CD4-positive, alpha-beta memory T cell (primary cell): ENCODE measurements around the gene THSD1. TPM values are rescaled to one million over a fixed set of nuclear protein-coding genes. Genes with fewer than 3 reads are reported as not detected.

Experiments used
- CTCF ChIA-PET: fragments of 350-600 bp; sonication (Branson Sonifier 250); formaldehyde crosslinking; loops from one replicate; lab custom pipeline; 2021; ENCODE audit warnings: inconsistent platforms; ENCODE audit not compliant: partially characterized antibody; lab: Charles Lee
- POLR2A ChIA-PET: fragments of 350-600 bp; sonication (Branson Sonifier 250); formaldehyde crosslinking; loops from one replicate; lab custom pipeline; 2021; ENCODE audit not compliant: partially characterized antibody; lab: Charles Lee
- DNase-seq, 5 donors: peaks; one replicate each; pipeline versions ENCODE4 v3.0.0 to v3.0.0-alpha.2; 2020 to 2022; ENCODE audit warnings: mixed read lengths in 1 of 5
- H3K27ac ChIP-seq: one replicate; pipeline ENCODE4 v1.7.0; 2013; ENCODE audit warnings: low read depth, low read length
- H3K27me3 ChIP-seq: 2 replicates; pipeline ENCODE4 v1.7.0; 2013; ENCODE audit warnings: mild to moderate bottlenecking, low read length, moderate library complexity; ENCODE audit not compliant: insufficient read depth
- H3K36me3 ChIP-seq: 2 replicates; pipeline ENCODE4 v1.7.0; 2013; ENCODE audit warnings: mild to moderate bottlenecking, low read length, moderate library complexity; ENCODE audit not compliant: insufficient read depth
- H3K4me1 ChIP-seq: 2 replicates; pipeline ENCODE4 v1.7.0; 2013; ENCODE audit warnings: mild to moderate bottlenecking, low read length, moderate library complexity; ENCODE audit not compliant: insufficient read depth
- H3K4me3 ChIP-seq, 2 donors: one replicate each; pipeline ENCODE4 v1.7.0; 2013; ENCODE audit warnings: low read length in 2 of 2, mild to moderate bottlenecking in 1 of 2
- H3K9me3 ChIP-seq, 2 donors: one replicate each; pipeline ENCODE4 v1.7.0; 2013; ENCODE audit warnings: low read length in 2 of 2, control low read depth in 1 of 2; ENCODE audit not compliant: control insufficient read depth in 1 of 2
- H3K27ac Mint-ChIP-seq, 7 donors: one replicate each; pipeline ENCODE4 v1.8.0; 2020 to 2021; ENCODE audit warnings: mixed read lengths in 7 of 7, mild to moderate bottlenecking in 6 of 7, inconsistent platforms in 3 of 7, moderate library complexity in 3 of 7
- H3K27me3 Mint-ChIP-seq, 2 donors: one replicate each; pipeline ENCODE4 v1.8.0; 2020 to 2021; ENCODE audit warnings: mixed read lengths in 2 of 2
- H3K36me3 Mint-ChIP-seq, 2 donors: one replicate each; pipeline ENCODE4 v1.8.0; 2020 to 2021; ENCODE audit warnings: mixed read lengths in 2 of 2, inconsistent platforms in 1 of 2, mild to moderate bottlenecking in 1 of 2
- H3K4me1 Mint-ChIP-seq, 4 donors: one replicate each; pipeline ENCODE4 v1.8.0; 2020 to 2021; ENCODE audit warnings: mixed read lengths in 4 of 4, mild to moderate bottlenecking in 1 of 4
- H3K4me3 Mint-ChIP-seq, 8 donors: one replicate each; pipeline ENCODE4 v1.8.0; 2020 to 2021; ENCODE audit warnings: mixed read lengths in 8 of 8, mild to moderate bottlenecking in 7 of 8, moderate library complexity in 6 of 8, inconsistent platforms in 3 of 8
- H3K9me3 Mint-ChIP-seq, 8 donors: one replicate each; pipeline ENCODE4 v1.8.0; 2020 to 2021; ENCODE audit warnings: mixed read lengths in 8 of 8, mild to moderate bottlenecking in 5 of 8, inconsistent platforms in 3 of 8, moderate library complexity in 1 of 8
- intact Hi-C: fragments of 100-400 bp; cut with micrococcal nuclease; formaldehyde crosslinking; loops from one replicate; pipeline ENCODE4 v1.15.1; 2023
- polyA plus RNA-seq, 2 donors: library from polyadenylated mRNA; unstranded; fragments of 300-500 nt; fragmentation: Illumina TruSeq; gene quantifications; one replicate each; pipeline ENCODE4 v1.2.3, GENCODE V29; 2021
- total RNA-seq, 2 experiments: library from RNA; stranded (reverse); gene quantifications; one replicate each; pipeline ENCODE4 v1.2.3, GENCODE V29; 2021

THSD1 gene
- total RNA-seq (under 1 TPM; 0.50 to 0.87 TPM), polyA plus RNA-seq (not detected)

- peak within 1 kb of the TSS; percentile 64 to 84 (median 76) for H3K4me3 Mint-ChIP-seq
- POLR2A ChIA-PET, result no interaction called here
- H3K9me3 Mint-ChIP-seq, result peaks cover 0 to 3% (median 0%) of the 10 kb centered on the region in 8 donors
- CTCF ChIA-PET, result interaction anchor here (0.9 to 1.2 kb wide), 2 partner anchors 11 to 45 kb away, joined by 3 read pairs; partner anchors contain the start of gene VPS36
- H3K36me3 Mint-ChIP-seq, result peaks cover 6 to 8% of the 10 kb centered on the region in 2 donors
- peak within 1 kb of the TSS in 1 of 2 donors; percentile 26 for H3K4me3 ChIP-seq
- H3K9me3 ChIP-seq, result no peaks in the 10 kb centered on the region
- peaks cover 22% of the 10 kb centered on the region for H3K4me1 ChIP-seq
- peaks cover 12 to 14% of the 10 kb centered on the region in 2 donors for H3K27me3 Mint-ChIP-seq
- H3K27ac ChIP-seq, result no peak within 1 kb of the TSS
- H3K27me3 ChIP-seq, result peaks cover 4% of the 10 kb centered on the region
- intact Hi-C loops, result no loop called here
- peak within 1 kb of the TSS in 2 of 7 donors; percentile 35 to 48 for H3K27ac Mint-ChIP-seq
- H3K36me3 ChIP-seq, result no peaks in the 10 kb centered on the region
- peak in 2 of 5 donors; percentile 6 to 12 for DNase-seq
- H3K4me1 Mint-ChIP-seq, result peaks cover 12 to 21% (median 19%) of the 10 kb centered on the region in 4 donors
Observed at GRCh38 chr13:52405767-52406494, at the start of gene THSD1. Gene THSD1 (minus strand): TSS chr13:52406172. CDS start chr13:52402600, 3,572 bp downstream.

DNA sequence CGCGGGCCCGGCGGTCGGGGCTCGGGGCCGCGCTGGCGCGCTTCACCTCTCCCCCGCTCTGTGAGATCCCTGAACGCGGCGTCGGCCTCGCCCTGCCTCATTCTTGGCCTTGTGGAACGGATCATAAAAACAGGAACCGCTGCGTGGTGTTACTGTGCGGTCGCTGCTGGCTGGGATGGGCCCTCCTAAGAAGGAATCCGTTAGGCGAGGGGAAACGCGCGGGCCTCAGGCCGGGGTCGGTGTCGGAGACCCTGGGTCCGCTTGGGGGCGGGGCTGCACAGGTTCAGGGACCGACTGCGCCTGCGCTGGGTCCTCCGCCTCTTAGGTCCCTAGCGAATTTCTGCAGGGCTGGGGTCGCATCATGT, 49.7 kb upstream of the THSD1 start:
- Mint-ChIP-seq H3K4me1 (peaks cover 20 to 39% (median 30%) of the 10 kb centered on the region in 4 donors), H3K36me3 (peaks cover 5 to 12% of the 10 kb centered on the region in 2 donors), H3K27me3 (no peaks in the 10 kb centered on the region), H3K9me3 (no peaks in the 10 kb centered on the region), H3K27ac (peak overlapping the region; percentile 90 to 100 (median 98)), H3K4me3 (peak overlapping the region; percentile 84 to 100 (median 95))
- Histone ChIP-seq H3K36me3 (no peaks in the 10 kb centered on the region), H3K4me3 (peak overlapping the region; percentile 81 to 82), H3K27ac (peak overlapping the region; percentile 74), H3K27me3 (no peaks in the 10 kb centered on the region), H3K9me3 (no peaks in the 10 kb centered on the region), H3K4me1 (peaks cover 34% of the 10 kb centered on the region)
- POLR2A ChIA-PET, result interaction anchor here (1.5 to 1.9 kb wide), 3 partner anchors 9 to 197 kb away, joined by 4 to 10 read pairs (median 4); partner anchors contain the start of gene SUGT1
- DNase-seq, result peak; percentile 73 to 79 (median 75)
- CTCF ChIA-PET, result no interaction called here
- intact Hi-C loops, result loop anchor here (1.0 to 5.0 kb wide), 8 partner anchors 162 to 1002 kb away; partner anchors contain the start of genes ALG11, INTS6, SUGT1 and WDFY2

DNA sequence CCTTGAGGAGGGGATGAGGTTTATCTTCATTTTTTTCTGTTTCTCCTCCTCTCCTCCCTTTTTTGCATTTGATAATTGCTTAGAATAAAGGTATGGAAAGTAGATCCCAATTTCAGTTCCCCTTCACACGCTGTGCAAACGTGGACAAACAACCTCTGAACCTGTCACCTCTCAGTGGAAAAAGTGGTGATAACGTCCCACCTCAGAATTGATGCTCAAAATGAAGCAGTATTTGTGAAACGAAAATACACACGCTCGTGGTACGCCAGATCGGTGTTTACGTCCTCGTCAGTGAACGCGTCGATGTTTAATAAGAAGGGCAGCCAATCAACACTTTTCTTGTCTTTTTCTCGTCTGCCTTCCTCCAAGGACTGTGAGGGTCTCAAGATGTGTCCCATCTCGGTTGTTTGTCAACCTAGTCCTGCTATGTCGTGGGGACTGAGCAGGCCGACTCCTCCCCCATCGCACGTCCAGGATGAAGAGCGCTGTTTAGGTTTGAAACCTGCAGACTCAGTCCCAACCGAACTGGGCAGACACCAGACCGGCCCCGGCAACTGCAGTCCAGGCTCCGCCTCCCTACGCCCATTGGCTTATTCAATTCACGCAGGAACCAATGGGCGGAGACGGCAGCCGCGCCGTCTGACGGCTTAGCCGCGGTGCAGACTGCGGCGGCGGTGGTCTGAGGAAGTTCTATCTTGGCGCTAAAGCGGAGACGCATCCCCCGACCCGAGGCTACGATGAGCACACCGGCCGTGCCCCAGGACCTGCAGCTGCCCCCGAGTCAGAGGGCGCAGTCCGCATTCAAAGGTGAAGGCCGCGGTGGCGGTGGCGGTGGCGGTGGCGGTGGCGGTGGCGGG, 49.1 kb upstream of the THSD1 start, which contains the start of gene CKAP2:
Gene CKAP2, plus strand, starts transcription at position 659 of the 857 bp plus-strand sequence. Its CDS starts 79 bp downstream, at position 738.
- H3K36me3 Mint-ChIP-seq, result peaks cover 4 to 11% of the 10 kb centered on the region in 2 donors
- H3K9me3 ChIP-seq, result no peaks in the 10 kb centered on the region
- peak within 1 kb of the TSS; percentile 74 for H3K27ac ChIP-seq
- H3K27me3 ChIP-seq, result no peaks in the 10 kb centered on the region
- peak; percentile 94 to 97 (median 95) for DNase-seq
- no peaks in the 10 kb centered on the region for H3K27me3 Mint-ChIP-seq
- intact Hi-C loops, result loop anchor here (1.0 to 5.0 kb wide), 10 partner anchors 162 to 1002 kb away; partner anchors contain the start of genes ALG11, INTS6, NEK5 and SUGT1
- ChIA-PET POLR2A (interaction anchor here (1.5 to 1.9 kb wide), 3 partner anchors 10 to 198 kb away, joined by 4 to 10 read pairs (median 4); partner anchors contain the start of gene SUGT1), CTCF (no interaction called here)
- peaks cover 20 to 38% (median 30%) of the 10 kb centered on the region in 4 donors for H3K4me1 Mint-ChIP-seq
- H3K9me3 Mint-ChIP-seq, result no peaks in the 10 kb centered on the region
- peak within 1 kb of the TSS; percentile 81 to 82 for H3K4me3 ChIP-seq
- H3K27ac Mint-ChIP-seq, result peak within 1 kb of the TSS; percentile 95 to 100 (median 99)
- no peaks in the 10 kb centered on the region for H3K36me3 ChIP-seq
- peaks cover 35% of the 10 kb centered on the region for H3K4me1 ChIP-seq
- peak within 1 kb of the TSS; percentile 93 to 100 (median 97) for H3K4me3 Mint-ChIP-seq

- peak overlapping the region; percentile 74 for H3K27ac ChIP-seq
- peak overlapping the region; percentile 81 to 82 for H3K4me3 ChIP-seq
- ChIA-PET CTCF (no interaction called here), POLR2A (no interaction called here)
- Mint-ChIP-seq H3K36me3 (peaks cover 4 to 15% of the 10 kb centered on the region in 2 donors), H3K4me3 (peak overlapping the region; percentile 93 to 100 (median 97)), H3K4me1 (peaks cover 22 to 42% (median 33%) of the 10 kb centered on the region in 4 donors), H3K27me3 (no peaks in the 10 kb centered on the region), H3K27ac (peak overlapping the region; percentile 95 to 100 (median 99)), H3K9me3 (no peaks in the 10 kb centered on the region)
- no peaks in the 10 kb centered on the region for H3K27me3 ChIP-seq
- DNase-seq, result peak in 2 of 5 donors; percentile 23 to 58
- peaks cover 35% of the 10 kb centered on the region for H3K4me1 ChIP-seq
- H3K36me3 ChIP-seq, result no peaks in the 10 kb centered on the region
- intact Hi-C loops, result loop anchor here (2.0 to 5.0 kb wide), 3 partner anchors 327 to 870 kb away; partner anchors contain the start of genes NEK5 and WDFY2
- no peaks in the 10 kb centered on the region for H3K9me3 ChIP-seq
Observed at GRCh38 chr13:52454459-52454819, 48.5 kb upstream of the THSD1 start.

GRCh38 chr13:52452470-52452869, 46.5 kb upstream of the THSD1 start:
- Mint-ChIP-seq H3K4me1 (peaks cover 27 to 62% (median 42%) of the 10 kb centered on the region in 4 donors), H3K9me3 (no peaks in the 10 kb centered on the region), H3K27me3 (no peaks in the 10 kb centered on the region), H3K27ac (peak overlapping the region in 3 of 7 donors; percentile 36 to 99 (median 47)), H3K4me3 (peak overlapping the region in 1 of 8 donors; percentile 31), H3K36me3 (peaks cover 0 to 13% of the 10 kb centered on the region in 2 donors)
- CTCF ChIA-PET, result interaction anchor here (3.3 kb wide), 1 partner anchor 20 kb away, joined by 16 read pairs; no protein-coding TSS in a partner anchor
- intact Hi-C loops, result loop anchor here (5.0 kb wide), 2 partner anchors 325 to 625 kb away; partner anchors contain the start of gene NEK5
- Histone ChIP-seq H3K36me3 (no peaks in the 10 kb centered on the region), H3K9me3 (no peaks in the 10 kb centered on the region), H3K27me3 (no peaks in the 10 kb centered on the region), H3K27ac (no peak overlapping the region), H3K4me1 (peaks cover 48% of the 10 kb centered on the region), H3K4me3 (no peak overlapping the region)
- POLR2A ChIA-PET, result no interaction called here
- DNase-seq, result no peak

DNA sequence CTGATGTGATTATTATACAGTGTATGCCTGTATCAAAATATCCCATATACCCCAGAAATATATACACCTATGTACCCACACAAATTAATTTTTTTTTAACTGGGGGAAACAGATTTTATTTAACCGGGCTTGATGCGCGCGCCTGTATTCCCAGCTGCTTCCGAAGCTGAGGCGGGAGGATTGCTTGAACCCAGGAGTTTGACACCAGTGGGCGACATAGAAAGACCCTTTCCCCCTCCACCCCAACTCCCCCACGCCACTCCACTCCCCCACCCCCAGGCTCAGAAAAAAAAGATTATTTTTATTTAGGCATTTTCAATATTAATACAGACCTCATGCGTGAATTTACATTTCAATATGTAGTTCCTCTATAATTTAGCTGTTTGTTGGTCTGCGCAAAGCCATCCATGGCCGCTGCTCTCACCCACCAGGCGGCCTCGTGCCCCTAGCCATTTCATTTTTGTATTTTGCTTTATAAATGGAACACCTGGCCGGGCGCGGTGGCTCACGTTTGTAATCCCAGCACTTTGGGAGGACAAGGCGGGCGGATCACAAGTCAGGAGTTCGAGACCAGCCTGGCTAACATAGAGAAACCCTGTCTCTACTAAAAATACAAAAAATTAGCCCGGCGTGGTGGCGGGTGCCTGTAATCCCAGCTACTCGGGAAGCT, 45.3 kb upstream of the THSD1 start:
- H3K9me3 Mint-ChIP-seq, result no peaks in the 10 kb centered on the region
- H3K36me3 Mint-ChIP-seq, result peaks cover 0 to 14% of the 10 kb centered on the region in 2 donors
- H3K9me3 ChIP-seq, result no peaks in the 10 kb centered on the region
- POLR2A ChIA-PET, result interaction anchor here (0.7 to 3.8 kb wide), 10 partner anchors 9 to 998 kb away, joined by 3 to 25 read pairs (median 6); partner anchors contain the start of genes INTS6 and SUGT1
- H3K4me3 Mint-ChIP-seq, result peak overlapping the region; percentile 70 to 89 (median 84)
- H3K4me3 ChIP-seq, result no peak overlapping the region
- H3K27ac ChIP-seq, result no peak overlapping the region
- no peaks in the 10 kb centered on the region for H3K36me3 ChIP-seq
- H3K4me1 ChIP-seq, result peaks cover 42% of the 10 kb centered on the region
- no peak for DNase-seq
- peaks cover 25 to 63% (median 40%) of the 10 kb centered on the region in 4 donors for H3K4me1 Mint-ChIP-seq
- CTCF ChIA-PET, result interaction anchor here (0.7 to 3.3 kb wide), 30 partner anchors 8 to 998 kb away, joined by 3 to 17 read pairs (median 4); partner anchors contain the start of genes INTS6, NEK3 and SUGT1
- H3K27me3 ChIP-seq, result no peaks in the 10 kb centered on the region
- intact Hi-C loops, result loop anchor here (5.0 kb wide), 2 partner anchors 324 to 624 kb away; partner anchors contain the start of gene NEK5
- H3K27me3 Mint-ChIP-seq, result no peaks in the 10 kb centered on the region
- H3K27ac Mint-ChIP-seq, result peak overlapping the region in 6 of 7 donors; percentile 81 to 92 (median 87)
